DMS53 (cell line): ENCODE measurements around the gene HHAT.
A peak's percentile ranks its signal among the peaks of the same experiment; 100 is the strongest.

Source experiments
- DNase-seq: peaks from one replicate; lab custom pipeline; 2025; lab: John Stamatoyannopoulos, UW

The HHAT gene

GRCh38 chr1:210487021-210487420 lies 158.3 kb downstream of the HHAT start:
- no peak for DNase-seq

DNA sequence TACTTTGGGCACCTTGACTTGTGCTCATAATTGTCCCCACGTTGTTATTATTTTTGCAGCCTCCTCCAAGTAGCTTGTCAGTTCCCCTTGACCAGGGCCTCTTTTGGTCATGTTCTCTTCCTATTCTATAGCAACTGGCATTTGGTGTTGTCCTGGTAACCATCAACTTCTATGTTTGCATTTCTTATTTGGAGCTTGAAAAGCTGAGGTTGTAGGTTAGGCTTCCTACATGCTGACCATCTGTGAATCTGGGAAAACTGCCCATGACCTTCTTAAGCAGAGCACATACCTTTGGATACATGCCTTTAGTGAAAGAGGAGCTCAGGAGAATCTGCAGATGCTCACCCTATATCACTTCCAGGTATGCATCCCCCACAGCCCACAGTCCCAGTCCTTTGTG lies 160.8 kb downstream of the HHAT start:
- DNase-seq = peak; percentile 26

DNA sequence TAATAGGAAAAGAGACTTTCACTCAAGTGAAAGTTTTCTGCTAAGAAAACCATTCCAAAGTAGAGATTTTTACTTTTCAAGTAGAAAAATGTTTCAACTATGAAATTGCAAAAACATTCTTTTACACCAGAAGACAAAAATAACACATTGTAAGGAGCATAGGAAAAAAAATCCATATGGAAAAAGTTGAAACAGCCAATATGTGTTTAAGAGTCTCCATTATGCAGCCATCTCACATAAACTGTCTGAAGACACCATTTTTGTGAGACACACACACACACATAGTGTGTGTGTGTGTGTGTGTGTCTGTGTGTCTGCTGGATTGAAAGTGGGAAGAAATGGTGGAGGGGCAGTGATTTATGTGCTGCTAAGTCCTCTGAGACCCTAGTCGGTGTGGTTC lies 162.1 kb downstream of the HHAT start:
- DNase-seq = no peak

DNA sequence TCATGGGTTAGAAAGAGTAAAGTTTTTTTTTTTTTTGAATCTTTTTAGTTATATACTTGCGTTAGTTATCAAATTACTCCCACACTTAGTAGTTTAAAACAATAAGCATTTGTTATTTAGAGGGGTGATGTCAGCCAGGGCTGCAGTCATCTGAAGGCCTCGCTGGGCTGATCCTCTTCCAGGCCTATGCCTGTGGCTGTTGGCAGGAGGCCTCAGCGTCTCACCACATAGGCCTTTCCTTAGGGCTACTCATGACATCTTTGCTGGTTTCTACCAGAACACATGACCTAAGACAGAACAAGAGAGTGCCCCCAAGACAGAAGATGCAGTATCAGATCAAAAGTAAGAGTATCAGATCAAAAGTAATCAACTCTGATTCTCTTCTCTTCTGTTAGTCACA lies 167.4 kb downstream of the HHAT start:
- no peak for DNase-seq

- no peak for DNase-seq
Observed at GRCh38 chr1:210499956-210500355, 171.3 kb downstream of the HHAT start.

GRCh38 chr1:210500831-210501230 lies 172.1 kb downstream of the HHAT start:
- DNase-seq = peak; percentile 20

DNA sequence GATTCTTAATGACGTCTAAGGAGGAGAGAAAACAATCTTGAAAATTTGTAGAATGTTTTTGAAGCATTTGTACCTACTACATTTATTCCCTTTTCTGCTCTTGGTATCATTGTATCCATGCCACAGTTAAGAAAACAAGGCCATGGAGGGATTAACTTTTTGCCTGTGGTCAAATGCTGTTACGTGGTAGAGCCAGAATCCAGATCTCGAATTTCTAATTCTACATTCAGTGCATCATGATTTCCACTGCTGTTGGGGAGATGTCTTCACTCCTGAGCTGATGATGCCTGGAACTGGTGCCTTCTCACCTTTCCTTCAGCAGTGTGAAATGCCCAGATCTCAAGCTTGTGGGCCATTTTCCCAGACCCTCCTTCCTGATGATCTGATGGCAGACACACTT lies 175.6 kb downstream of the HHAT start:
- DNase-seq = no peak

- no peak for DNase-seq
Observed at GRCh38 chr1:210505601-210506496, 177.1 kb downstream of the HHAT start.

- DNase-seq = no peak
Observed at GRCh38 chr1:210506689-210507088, 178.0 kb downstream of the HHAT start.

DNA sequence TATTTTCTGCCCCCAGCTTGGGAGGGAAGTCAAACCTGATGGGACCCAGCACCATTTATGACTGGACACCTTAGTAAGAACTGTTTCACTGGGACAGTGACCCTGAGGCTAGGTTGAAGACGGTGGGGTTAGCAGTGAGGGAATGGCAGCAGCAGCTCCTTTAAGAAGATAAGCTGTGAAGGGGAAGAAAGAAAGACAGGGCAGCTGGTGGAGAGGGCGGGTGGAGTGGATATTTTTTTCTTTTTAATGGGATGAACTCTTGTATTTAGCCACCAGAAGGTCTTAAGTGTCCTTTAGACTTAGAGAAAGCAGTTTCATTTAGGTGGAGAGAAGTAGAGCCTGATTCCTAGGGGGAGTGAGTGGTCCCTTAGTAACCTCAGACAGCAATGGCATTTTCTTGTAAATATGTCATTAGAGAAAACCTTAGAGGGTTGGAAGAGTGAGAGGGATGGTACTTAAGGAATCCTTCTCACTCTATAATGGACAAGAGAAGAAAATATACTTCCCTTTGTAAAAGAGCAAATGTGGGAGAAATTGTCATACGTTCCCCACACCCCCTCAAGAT lies 187.5 kb downstream of the HHAT start:
- DNase-seq = no peak

DNA sequence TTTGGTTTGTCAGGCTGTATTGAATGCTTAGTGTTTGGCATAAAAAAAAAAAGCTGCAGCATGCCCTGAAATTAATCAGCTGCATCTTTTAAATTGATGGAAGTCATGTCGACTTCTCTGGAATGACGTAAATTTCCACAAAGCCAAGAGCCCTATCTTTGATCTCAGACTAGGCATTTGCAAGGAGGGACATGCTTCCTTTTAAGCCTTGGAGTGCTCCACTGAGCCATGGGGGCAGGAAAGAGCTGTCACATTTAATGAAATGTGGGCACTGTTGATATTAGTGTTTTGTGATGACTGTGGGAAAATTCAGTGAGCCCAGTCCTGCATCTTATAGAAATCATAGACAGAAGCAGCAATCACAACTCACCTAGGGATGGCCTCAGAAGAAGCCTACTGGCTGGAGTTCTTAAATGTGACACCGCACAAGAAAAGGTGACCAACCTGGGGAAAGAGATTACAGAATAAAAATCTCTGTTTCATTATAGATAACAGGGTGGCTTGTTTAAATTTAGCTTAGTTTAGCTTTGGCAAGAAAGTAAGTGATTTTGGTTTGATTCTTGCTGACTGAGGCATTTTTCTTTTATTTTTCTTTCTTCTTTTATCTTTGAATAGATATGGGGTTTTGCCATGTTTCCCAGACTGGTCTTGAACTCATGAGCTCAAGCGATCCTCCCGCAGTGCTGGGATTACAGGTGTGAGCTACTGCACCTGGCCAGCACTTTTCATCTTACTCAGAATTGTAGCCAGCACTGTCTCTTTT lies 188.2 kb downstream of the HHAT start:
- no peak for DNase-seq

GRCh38 chr1:210523830-210524229 lies 195.1 kb downstream of the HHAT start:
- no peak for DNase-seq

GRCh38 chr1:210525716-210526454 lies 197.2 kb downstream of the HHAT start:
- no peak for DNase-seq

GRCh38 chr1:210527091-210527490 lies 198.4 kb downstream of the HHAT start:
- no peak for DNase-seq

GRCh38 chr1:210531475-210532222 lies 202.9 kb downstream of the HHAT start:
- no peak for DNase-seq

GRCh38 chr1:210532223-210532598 lies 203.5 kb downstream of the HHAT start:
- DNase-seq = no peak

- no peak for DNase-seq
Observed at GRCh38 chr1:210535761-210536160, 207.1 kb downstream of the HHAT start.

DNA sequence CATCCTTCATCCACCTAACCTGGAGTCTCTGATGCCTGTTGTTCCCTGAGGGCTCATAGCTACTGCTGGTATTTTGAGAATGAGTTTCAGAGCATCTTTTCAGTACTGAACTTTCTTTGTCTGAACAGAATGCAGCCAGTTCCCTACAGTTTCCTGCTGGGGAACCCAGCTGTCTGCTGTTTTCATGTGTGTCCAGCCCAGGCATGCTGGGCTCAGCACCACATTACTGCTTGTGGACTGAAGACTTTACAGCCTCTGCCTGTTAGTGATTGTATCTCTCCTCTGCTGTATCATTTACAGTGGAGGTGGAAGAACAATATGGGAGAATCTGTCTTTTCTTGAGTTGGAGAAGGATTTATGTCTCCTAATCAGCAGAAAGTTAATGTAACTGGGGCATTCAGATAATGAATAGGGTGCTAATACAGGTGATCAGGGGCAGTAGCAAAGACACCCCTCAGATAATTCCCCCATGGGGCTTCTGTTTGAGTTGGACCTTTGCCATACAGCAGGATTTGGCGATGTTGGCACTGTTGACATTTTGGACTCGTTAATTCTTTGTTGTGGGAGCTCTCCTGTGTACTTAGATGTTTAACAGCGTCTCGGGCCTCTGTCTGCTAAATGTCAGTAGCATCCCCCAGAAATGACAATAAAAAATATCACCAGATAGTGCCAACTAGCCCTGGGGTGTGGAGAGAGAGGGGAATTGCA lies 207.7 kb downstream of the HHAT start:
- DNase-seq = no peak

GRCh38 chr1:210540288-210540687 lies 211.6 kb downstream of the HHAT start:
- DNase-seq = no peak

DNA sequence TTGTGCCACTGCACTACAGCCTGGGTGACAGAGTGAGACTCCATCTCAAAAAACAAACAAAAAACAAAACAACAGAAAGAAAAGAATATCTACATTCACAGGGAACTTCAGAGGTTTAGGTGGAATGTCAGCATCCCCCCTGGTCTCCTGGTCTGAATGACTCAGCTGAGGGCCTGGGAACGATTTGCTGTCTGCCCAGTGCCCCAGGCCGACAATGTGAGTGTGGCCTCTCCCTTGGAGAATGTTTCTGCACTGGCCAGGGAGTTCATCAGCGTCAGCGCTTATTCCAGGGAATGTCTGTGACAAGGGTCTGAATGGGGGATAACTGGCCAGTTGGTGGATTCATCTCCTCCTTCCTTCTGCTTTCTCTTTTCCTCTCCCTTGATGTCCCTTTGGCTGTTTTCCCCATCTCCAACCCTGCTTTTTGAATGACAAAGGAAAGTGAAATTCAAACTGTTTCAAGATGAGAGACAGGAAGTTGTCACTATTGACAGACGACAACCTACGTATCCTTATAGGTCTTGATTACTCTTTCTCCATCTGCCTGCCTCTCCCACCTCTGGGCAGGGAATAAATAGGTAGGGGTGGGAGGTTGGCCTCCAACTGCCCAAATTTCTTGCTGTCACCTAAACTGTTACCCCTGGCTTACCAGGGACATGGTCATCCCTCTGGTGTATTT lies 213.1 kb downstream of the HHAT start:
- peak; percentile 23 for DNase-seq
